Lung (tissue), 12 donors: ENCODE measurements around the gene UBN1. TPM values are rescaled to one million over a fixed set of nuclear protein-coding genes. Genes with fewer than 3 reads are reported as not detected.
A peak's percentile ranks its signal among the peaks of the same experiment; 100 is the strongest.

Source experiments
- ATAC-seq: fragments of 200-7000 bp; cut with Tn5 transposase; one replicate; pipeline ENCODE4 v1.9.1; 2020; ENCODE audit warnings: moderate number of reproducible peaks; ENCODE audit not compliant: insufficient read depth, low FRiP score
- DNase-seq, 3 donors: peaks; one replicate each; pipeline ENCODE4 v3.0.0-alpha.2; 2013 to 2017
- H3K27ac ChIP-seq, 2 donors: one replicate each; pipeline ENCODE4 v1.5.1; 2013; ENCODE audit warnings: mild to moderate bottlenecking in 2 of 2, moderate library complexity in 2 of 2, control low read depth in 1 of 2, inconsistent platforms in 1 of 2, low read depth in 1 of 2, low read length in 1 of 2
- H3K27me3 ChIP-seq, 3 donors: one replicate each; pipeline ENCODE4 v1.5.1; 2013; ENCODE audit warnings: low read length in 2 of 3; ENCODE audit not compliant: control insufficient read depth in 3 of 3, insufficient read depth in 3 of 3
- H3K36me3 ChIP-seq, 4 donors: one replicate each; pipeline ENCODE4 v1.5.1; 2013; ENCODE audit warnings: low read length in 4 of 4, mild to moderate bottlenecking in 1 of 4, moderate library complexity in 1 of 4; ENCODE audit not compliant: control insufficient read depth in 4 of 4, insufficient read depth in 4 of 4
- H3K4me1 ChIP-seq, 5 donors: one replicate each; pipeline ENCODE4 v1.5.1; 2013; ENCODE audit warnings: low read length in 5 of 5, mild to moderate bottlenecking in 2 of 5, moderate library complexity in 1 of 5; ENCODE audit not compliant: control insufficient read depth in 5 of 5, insufficient read depth in 5 of 5
- H3K4me3 ChIP-seq: one replicate; pipeline ENCODE4 v1.5.1; 2013; ENCODE audit warnings: mild to moderate bottlenecking, control low read depth, moderate library complexity
- H3K9ac ChIP-seq, 2 donors: one replicate each; pipeline ENCODE4 v1.5.1; 2013; ENCODE audit warnings: low read length in 2 of 2, control low read depth in 1 of 2; ENCODE audit not compliant: insufficient read depth in 1 of 2
- H3K9me3 ChIP-seq, 4 donors: one replicate each; pipeline ENCODE4 v1.5.1; 2013; ENCODE audit warnings: low read length in 3 of 4, mild to moderate bottlenecking in 1 of 4, moderate library complexity in 1 of 4; ENCODE audit not compliant: control insufficient read depth in 4 of 4, insufficient read depth in 3 of 4
- CTCF ChIP-seq: IDR thresholded peaks from 2 replicates; pipeline ENCODE4 v1.5.1; 2012; ENCODE audit warnings: mild to moderate bottlenecking; ENCODE audit errors: control extremely low read depth, extremely low read depth
- WGBS, 2 donors: extraction: QIAGEN DNeasy Blood & Tissue Kit; methylation state at CpG; one replicate each; pipeline ENCODE4 v1.1.7; 2013; 5-methylcytosine and 5-hydroxymethylcytosine counted together
- polyA plus RNA-seq, 2 donors: library from polyadenylated mRNA; stranded (reverse); fragments of 200-250 nt; gene quantifications; one replicate each; pipeline ENCODE4 v1.2.1, GENCODE V29; 2013
- total RNA-seq, 2 donors: library from RNA; depleted of rRNA in 1 of 2; stranded (reverse); fragments of >200 nt in 1 of 2; gene quantifications; one replicate each; pipeline ENCODE4 v1.2.1, GENCODE V29; 2014 to 2021
- donor health status: control.
- donor health status: control.
- donor health status: Bipolar disorder and iron deficiency.
- donor health status: healthy.
- donor health status: DM: yes; HTN: yes; CAD: no.

The UBN1 gene
- total and polyA plus RNA-seq, 4 donors = 13.3 to 37.8 (median 19.9) TPM

- Histone ChIP-seq H3K36me3 (peaks cover 0 to 51% (median 0%) of the 10 kb centered on the region in 4 donors), H3K4me3 (no peak overlapping the region), H3K4me1 (peaks cover 0 to 20% (median 5%) of the 10 kb centered on the region in 5 donors), H3K9me3 (peaks cover 0 to 2% (median 0%) of the 10 kb centered on the region in 4 donors), H3K27ac (no peak overlapping the region), H3K9ac (no peak overlapping the region), H3K27me3 (no peaks in the 10 kb centered on the region)
- ATAC-seq = no peak
- WGBS, 2 donors = 87 to 90% methylated on average over 16 of the region's 16 CpGs
- DNase-seq = no peak
- no peak for TF ChIP-seq CTCF
These were observed 44.0 kb downstream of the UBN1 start for GRCh38 chr16:4891097-4891885.

GRCh38 chr16:4891886-4892216 lies 44.6 kb downstream of the UBN1 start:
- Histone ChIP-seq H3K27me3 (no peaks in the 10 kb centered on the region), H3K4me3 (no peak overlapping the region), H3K9ac (no peak overlapping the region), H3K4me1 (peaks cover 0 to 20% (median 5%) of the 10 kb centered on the region in 5 donors), H3K9me3 (peaks cover 0 to 2% (median 0%) of the 10 kb centered on the region in 4 donors), H3K36me3 (peaks cover 0 to 50% (median 0%) of the 10 kb centered on the region in 4 donors), H3K27ac (no peak overlapping the region)
- DNase-seq = no peak
- no peak for TF ChIP-seq CTCF
- 78% methylated on average over 12 of the region's 12 CpGs for WGBS, 2 donors
- ATAC-seq = no peak

- Histone ChIP-seq H3K9ac (no peak overlapping the region), H3K9me3 (peaks cover 0 to 2% (median 0%) of the 10 kb centered on the region in 4 donors), H3K27me3 (no peaks in the 10 kb centered on the region), H3K4me1 (peaks cover 0 to 20% (median 5%) of the 10 kb centered on the region in 5 donors), H3K4me3 (no peak overlapping the region), H3K36me3 (peaks cover 0 to 51% (median 0%) of the 10 kb centered on the region in 4 donors), H3K27ac (peak overlapping the region; percentile 5 to 27)
- DNase-seq (peak; percentile 72 to 83 (median 73)), ATAC-seq (no peak)
- WGBS, 2 donors = 50 to 51% methylated on average over 23 of the region's 23 CpGs
- no peak for TF ChIP-seq CTCF
These were observed 45.3 kb downstream of the UBN1 start for GRCh38 chr16:4892361-4893102.
